PFSK-1 (cell line): Measurements from ENCODE around the gene DNAJC27.

Source experiments
- FOXP2 ChIP-seq: optimal IDR thresholded peaks from 2 replicates; pipeline ENCODE3; 2011; ENCODE audit warnings: borderline replicate concordance, control low read depth, inconsistent platforms; ENCODE audit not compliant: insufficient read depth; ENCODE audit errors: extremely low read length, extremely low read depth
- POLR2AphosphoS5 ChIP-seq: IDR thresholded peaks from 2 replicates; pipeline ENCODE4 v1.6.1; 2012; ENCODE audit warnings: low read depth, mild to moderate bottlenecking, control low read depth, low read length, moderate library complexity
- REST ChIP-seq, 2 experiments: IDR thresholded peaks; 2 replicates each; pipeline versions ENCODE4 v1.6.1 to v1.8.0; 2011 to 2012; ENCODE audit warnings: low read depth in 2 of 2, low read length in 2 of 2, control low read depth in 1 of 2, inconsistent platforms in 1 of 2, mild to moderate bottlenecking in 1 of 2, moderate library complexity in 1 of 2; ENCODE audit not compliant: insufficient read depth in 1 of 2
- SIN3A ChIP-seq: IDR thresholded peaks from 2 replicates; pipeline ENCODE4 v1.6.1; 2012; ENCODE audit warnings: mild to moderate bottlenecking, low read length, moderate library complexity, borderline replicate concordance; ENCODE audit not compliant: insufficient read depth
- TAF1 ChIP-seq: IDR thresholded peaks from 2 replicates; pipeline ENCODE4 v1.6.1; 2012; ENCODE audit warnings: low read length, control low read depth, borderline replicate concordance; ENCODE audit not compliant: insufficient read depth

DNAJC27 gene

DNA sequence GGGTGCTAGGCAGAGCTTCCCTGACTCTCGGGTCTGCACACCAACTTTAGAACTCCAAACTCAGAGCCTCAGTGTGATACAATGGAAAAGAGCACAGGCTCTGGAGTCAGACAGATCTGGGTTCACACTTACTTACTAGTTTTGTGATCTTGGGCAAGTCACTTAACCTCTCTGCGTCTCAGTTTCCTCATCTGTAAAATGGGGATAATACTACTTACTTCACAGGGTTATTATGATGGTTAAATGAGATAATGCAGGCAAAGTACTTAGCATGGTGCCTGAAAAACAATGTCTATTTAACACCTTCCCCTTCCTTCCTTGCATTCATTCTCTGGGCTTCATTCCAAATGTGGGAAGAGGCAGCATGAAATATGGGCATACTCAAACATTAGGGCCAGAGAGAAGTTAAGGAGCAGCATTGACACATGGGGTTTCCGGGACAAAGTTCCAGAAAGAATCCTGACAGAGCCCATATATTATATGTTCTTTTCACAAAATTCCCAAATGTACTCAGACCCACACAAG is 13.3 kb downstream of the DNAJC27 start:
- TF ChIP-seq REST (IDR thresholded peaks at IDR 0.05; ENCODE audit: insufficient read depth in 1 of 2, low read depth in 2 of 2, low read length in 2 of 2) (no peak), POLR2AphosphoS5 (no peak), FOXP2 (no peak), TAF1 (no peak), SIN3A (no peak)

GRCh38 chr2:24957976-24958375 is 13.8 kb downstream of the DNAJC27 start:
- TF ChIP-seq REST (IDR thresholded peaks at IDR 0.05; ENCODE audit: insufficient read depth in 1 of 2, low read depth in 2 of 2, low read length in 2 of 2) (no peak), TAF1 (no peak), FOXP2 (no peak)

GRCh38 chr2:24957221-24957620 is 14.5 kb downstream of the DNAJC27 start:
- TF ChIP-seq FOXP2 (no peak), TAF1 (no peak), POLR2AphosphoS5 (no peak), REST (IDR thresholded peaks at IDR 0.05; ENCODE audit: insufficient read depth in 1 of 2, low read depth in 2 of 2, low read length in 2 of 2) (no peak), SIN3A (no peak)

- TF ChIP-seq POLR2AphosphoS5 (no peak), FOXP2 (no peak), TAF1 (no peak), REST (IDR thresholded peaks at IDR 0.05; ENCODE audit: insufficient read depth in 1 of 2, low read depth in 2 of 2, low read length in 2 of 2) (no peak), SIN3A (no peak)
These were observed 15.8 kb downstream of the DNAJC27 start for GRCh38 chr2:24955921-24956320.

DNA sequence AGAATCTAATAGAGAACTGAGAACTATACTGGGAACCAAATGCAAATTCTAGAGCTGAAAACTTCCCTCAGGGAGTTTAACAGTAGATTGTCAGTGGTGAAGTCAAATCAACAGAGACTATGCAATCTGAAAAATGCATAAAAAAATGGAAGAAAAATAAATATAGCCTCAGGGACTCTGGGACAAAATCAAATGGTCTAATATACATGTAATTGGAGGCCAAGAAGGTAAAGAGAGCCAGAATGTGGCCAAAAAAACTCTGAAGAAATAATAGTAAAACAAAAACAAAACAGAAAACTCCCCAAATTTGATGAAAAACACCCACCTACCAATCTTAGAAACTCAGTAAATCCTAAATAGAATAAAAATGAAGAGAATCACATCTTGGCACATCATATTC is 16.5 kb downstream of the DNAJC27 start:
- no peak for TF ChIP-seq SIN3A
- TF ChIP-seq REST (IDR thresholded peaks at IDR 0.05; ENCODE audit: insufficient read depth in 1 of 2, low read depth in 2 of 2, low read length in 2 of 2): no peak
- TF ChIP-seq FOXP2: no peak
- TF ChIP-seq POLR2AphosphoS5: no peak
- TF ChIP-seq TAF1: no peak
